Parathyroid adenoma (tissue), 2 donors: Measurements from ENCODE around the gene PRR4.

Source experiments
- H2AFZ ChIP-seq: fragments of 300-600 bp; sonication (generic); one replicate; pipeline ENCODE4 v1.7.0; 2017; ENCODE audit warnings: antibody characterized with exemption, mild to moderate bottlenecking
- H3K27ac ChIP-seq: fragments of 300-600 bp; sonication (generic); one replicate; pipeline ENCODE4 v1.7.0; 2017
- H3K27me3 ChIP-seq: fragments of 300-600 bp; sonication (generic); one replicate; pipeline ENCODE4 v1.7.0; 2017; ENCODE audit warnings: low read length; ENCODE audit not compliant: control insufficient read depth, insufficient read depth
- H3K36me3 ChIP-seq: fragments of 300-600 bp; sonication (generic); one replicate; pipeline ENCODE4 v1.7.0; 2017; ENCODE audit warnings: low read length; ENCODE audit not compliant: control insufficient read depth, insufficient read depth
- H3K4me1 ChIP-seq: fragments of 300-600 bp; sonication (generic); one replicate; pipeline ENCODE4 v1.7.0; 2017; ENCODE audit warnings: control low read depth
- H3K4me2 ChIP-seq: fragments of 300-600 bp; sonication (generic); one replicate; pipeline ENCODE4 v1.7.0; 2017; ENCODE audit warnings: low read length
- H3K4me3 ChIP-seq: fragments of 300-600 bp; sonication (generic); one replicate; pipeline ENCODE4 v1.7.0; 2017; ENCODE audit warnings: low read depth, low read length
- H3K79me2 ChIP-seq: fragments of 300-600 bp; sonication (generic); one replicate; pipeline ENCODE4 v1.7.0; 2017; ENCODE audit warnings: control low read depth
- H3K9ac ChIP-seq: fragments of 300-600 bp; sonication (generic); one replicate; pipeline ENCODE4 v1.7.0; 2017; ENCODE audit warnings: mild to moderate bottlenecking
- H3K9me3 ChIP-seq: fragments of 300-600 bp; sonication (generic); one replicate; pipeline ENCODE4 v1.7.0; 2017; ENCODE audit warnings: low read length; ENCODE audit not compliant: control insufficient read depth
- CTCF ChIP-seq: fragments of 300-600 bp; sonication (generic); IDR thresholded peaks from one replicate; pipeline ENCODE4 v1.7.0; 2017; ENCODE audit warnings: antibody characterized with exemption, mild to moderate bottlenecking
- donor health status: primary hyperparathyroidism.

The PRR4 gene

GRCh38 chr12:10807186-10807585 lies 42.1 kb downstream of the PRR4 start, which contains the start of gene TAS2R8:
TAS2R8 (minus strand) TSS chr12:10807286; CDS start chr12:10806980, 306 bp downstream.
- no peaks in the 10 kb centered on the region for H3K27me3 ChIP-seq
- H3K79me2 ChIP-seq: no peaks in the 10 kb centered on the region
- no peak within 1 kb of the TSS for H2AFZ ChIP-seq
- H3K36me3 ChIP-seq: no peaks in the 10 kb centered on the region
- H3K4me1 ChIP-seq: no peaks in the 10 kb centered on the region
- H3K9ac ChIP-seq: no peak within 1 kb of the TSS
- no peak within 1 kb of the TSS for H3K27ac ChIP-seq
- no peak for TF ChIP-seq CTCF
- H3K4me3 ChIP-seq: no peak within 1 kb of the TSS
- no peaks in the 10 kb centered on the region for H3K9me3 ChIP-seq
- no peak within 1 kb of the TSS for H3K4me2 ChIP-seq

GRCh38 chr12:10802587-10802986 lies 46.7 kb downstream of the PRR4 start, which contains the start of gene TAS2R7:
TAS2R7 (minus strand) TSS chr12:10802627; CDS start chr12:10802570, 57 bp downstream.
- H3K4me3 ChIP-seq: no peak within 1 kb of the TSS
- no peaks in the 10 kb centered on the region for H3K36me3 ChIP-seq
- no peak within 1 kb of the TSS for H3K9ac ChIP-seq
- no peak for TF ChIP-seq CTCF
- no peaks in the 10 kb centered on the region for H3K27me3 ChIP-seq
- no peaks in the 10 kb centered on the region for H3K79me2 ChIP-seq
- H3K4me2 ChIP-seq: no peak within 1 kb of the TSS
- H3K27ac ChIP-seq: no peak within 1 kb of the TSS
- no peaks in the 10 kb centered on the region for H3K4me1 ChIP-seq
- H2AFZ ChIP-seq: no peak within 1 kb of the TSS
- no peaks in the 10 kb centered on the region for H3K9me3 ChIP-seq

GRCh38 chr12:10801741-10802140 lies 47.5 kb downstream of the PRR4 start:
- no peak overlapping the region for H3K4me3 ChIP-seq
- no peaks in the 10 kb centered on the region for H3K4me1 ChIP-seq
- TF ChIP-seq CTCF: no peak
- no peaks in the 10 kb centered on the region for H3K27me3 ChIP-seq
- H3K9me3 ChIP-seq: no peaks in the 10 kb centered on the region
- H3K36me3 ChIP-seq: no peaks in the 10 kb centered on the region
- no peak overlapping the region for H3K4me2 ChIP-seq
- H3K9ac ChIP-seq: no peak overlapping the region
- no peaks in the 10 kb centered on the region for H3K79me2 ChIP-seq
- H2AFZ ChIP-seq: no peak overlapping the region
- H3K27ac ChIP-seq: no peak overlapping the region
